ENCODE measurements around the gene TRIO. TPM values are rescaled to one million over a fixed set of nuclear protein-coding genes. Genes with fewer than 3 reads are reported as not detected.

Gene TRIO
- polyA plus RNA-seq, 1 donor, result 130 TPM

DNA sequence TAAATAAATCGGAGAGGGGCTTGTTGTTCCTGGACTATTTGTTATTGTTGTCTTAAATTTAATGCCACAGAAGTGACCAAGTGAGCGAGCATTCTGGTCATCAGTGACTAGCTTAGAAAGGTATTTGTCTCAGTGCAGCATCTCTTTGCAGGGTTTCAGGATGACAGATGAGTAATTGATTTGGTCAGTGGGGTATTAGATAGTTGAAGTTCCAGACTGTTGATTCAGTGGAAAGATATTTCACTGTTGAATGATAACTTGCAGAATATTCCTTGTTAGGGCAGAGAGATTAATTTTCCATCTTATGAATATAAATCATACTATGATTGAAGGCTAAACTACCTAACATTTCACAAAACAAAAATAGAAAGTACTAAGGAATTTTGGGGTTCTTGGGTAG, 122.4 kb downstream of the TRIO start:
- no peak for DNase-seq

DNA sequence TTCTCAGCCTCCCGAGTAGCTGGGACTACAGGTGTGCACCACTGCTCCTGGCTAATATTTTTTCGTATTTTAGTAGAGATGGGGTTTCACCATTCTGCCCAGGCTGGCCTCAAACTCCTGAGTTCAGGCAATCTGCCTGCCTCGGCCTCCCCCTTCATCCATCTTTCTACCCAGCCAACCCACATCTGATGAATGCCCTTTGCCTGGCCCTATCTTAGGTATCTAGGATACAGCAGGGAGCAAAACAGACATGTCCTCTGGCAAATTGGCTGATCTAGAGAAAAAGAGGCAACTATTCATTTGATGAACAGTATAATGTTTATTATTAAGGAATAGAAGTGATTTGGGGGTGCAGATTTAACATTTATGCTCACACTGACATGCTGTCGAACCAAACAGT, 123.0 kb downstream of the TRIO start:
- no peak for DNase-seq

DNA sequence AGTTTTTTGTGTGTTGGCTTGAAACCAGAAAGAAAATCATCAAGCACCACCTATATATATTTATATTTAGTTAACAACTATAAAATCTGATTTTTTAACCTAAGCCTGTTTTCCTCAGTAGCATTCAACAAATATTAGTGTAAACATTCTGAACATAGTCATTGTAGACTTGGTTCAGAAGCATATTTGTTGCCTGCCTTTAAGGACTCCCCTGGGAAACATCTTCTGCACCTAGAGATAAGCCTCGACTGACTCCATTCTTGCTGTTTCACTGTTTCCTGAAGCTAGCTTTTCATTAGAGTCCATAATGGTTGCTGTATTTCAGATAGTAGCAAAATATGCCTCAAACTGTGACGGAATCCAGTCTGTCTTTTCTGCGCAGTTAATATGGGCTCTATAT, 123.5 kb downstream of the TRIO start:
- DNase-seq, result no peak

DNA sequence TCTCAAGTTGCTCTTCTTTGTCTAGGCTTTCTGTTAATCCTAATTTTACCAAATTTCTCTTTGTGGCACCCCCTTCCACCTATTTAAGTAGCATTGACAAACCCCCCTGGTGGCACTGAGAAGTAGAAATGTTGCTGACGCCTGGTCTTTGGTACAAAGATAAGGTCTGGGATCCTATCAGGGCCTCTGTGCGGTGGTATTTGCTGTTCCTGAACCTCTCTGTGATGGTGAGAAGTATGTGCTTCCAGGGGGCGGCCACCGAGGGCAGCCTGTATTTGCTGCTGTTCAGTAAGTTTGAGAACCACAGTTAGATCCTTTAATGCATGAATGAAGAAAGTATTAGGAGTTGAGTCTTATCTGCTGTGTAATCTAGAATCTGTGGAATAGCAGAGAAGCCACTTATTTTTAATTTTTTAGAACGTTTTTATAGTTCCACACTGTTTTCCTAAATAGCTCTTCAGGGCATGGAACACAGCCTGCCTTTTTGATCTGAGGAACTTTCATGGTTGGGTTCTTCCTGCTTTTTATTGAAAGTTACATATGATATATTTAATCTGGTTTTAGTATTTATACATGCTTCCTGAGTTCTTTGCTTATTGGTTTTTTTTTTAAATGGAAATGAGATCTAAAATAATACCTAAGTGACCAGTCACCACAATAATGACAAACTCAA, 124.2 kb downstream of the TRIO start:
- no peak for DNase-seq

DNA sequence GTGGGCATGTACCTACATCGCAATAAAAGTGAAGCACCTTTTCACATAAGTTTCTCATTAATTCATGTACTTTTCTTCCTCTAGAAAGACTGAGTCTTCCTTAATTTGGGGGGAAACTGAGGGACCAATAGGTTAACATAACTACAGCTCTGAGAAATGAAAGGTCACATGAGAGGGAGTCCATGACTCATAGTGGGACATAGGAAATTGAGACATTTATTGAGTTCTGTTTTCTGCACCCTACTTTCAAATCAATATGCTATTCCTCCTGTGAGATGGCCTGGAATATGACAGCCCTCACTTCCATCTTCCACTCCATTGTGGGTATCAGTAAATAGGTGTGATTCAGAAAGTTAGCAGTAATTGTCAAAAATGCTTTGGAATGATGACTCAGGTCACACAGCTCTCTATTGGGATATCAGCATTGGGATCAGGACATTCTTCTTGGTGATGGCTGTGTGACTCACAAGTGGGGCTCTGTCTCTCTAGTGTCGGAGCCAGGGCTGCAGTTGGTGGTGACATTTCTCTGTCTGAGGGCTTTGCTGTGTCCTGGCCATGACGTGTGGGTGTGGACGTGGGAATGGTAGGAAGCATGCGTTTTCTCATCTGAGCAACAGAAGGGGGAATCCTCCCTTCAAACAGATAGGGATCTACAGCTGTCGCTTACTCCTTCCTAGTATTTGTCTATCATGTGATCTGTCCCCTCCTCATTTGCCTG, 125.0 kb downstream of the TRIO start:
- no peak for DNase-seq

DNA sequence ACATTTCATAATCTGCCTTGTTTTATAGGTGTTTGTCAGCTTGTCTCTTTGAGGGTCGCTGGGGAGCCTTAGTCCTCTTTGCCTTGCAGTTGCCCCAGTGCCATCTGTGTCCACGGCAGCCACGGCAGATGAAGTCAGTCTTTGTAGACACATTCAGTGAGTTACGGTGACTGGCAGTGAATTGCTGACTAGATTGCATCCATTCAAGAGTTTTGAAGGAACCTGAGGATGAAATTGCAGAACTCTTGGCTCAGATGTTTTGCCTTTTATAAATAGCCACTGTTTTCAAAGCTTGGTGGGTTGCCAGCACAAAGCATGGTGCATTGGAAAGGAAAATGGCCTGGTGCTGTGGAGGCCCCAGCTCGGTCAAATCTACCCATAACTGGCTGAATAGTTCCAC, 125.6 kb downstream of the TRIO start:
- DNase-seq, result no peak

DNA sequence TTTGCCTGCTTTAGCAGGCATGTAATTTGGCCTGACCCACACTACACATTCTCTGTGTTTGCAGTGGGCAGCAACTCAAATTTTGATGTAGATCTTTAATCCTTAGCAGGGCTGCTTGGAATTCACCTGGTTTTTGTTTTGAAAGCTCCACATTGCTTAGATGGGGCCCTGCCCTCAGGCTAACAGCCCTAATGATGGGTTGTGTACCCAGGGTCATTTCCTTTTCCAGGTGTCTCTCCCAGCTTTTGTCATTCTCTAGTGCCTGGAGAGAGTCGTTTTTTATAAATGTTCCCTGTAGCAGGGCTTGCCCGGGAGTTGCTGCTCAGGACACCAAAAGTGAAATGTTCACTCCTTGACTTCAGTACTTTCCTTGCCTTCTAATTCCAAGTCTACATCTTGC, 126.3 kb downstream of the TRIO start:
- DNase-seq, result no peak

DNA sequence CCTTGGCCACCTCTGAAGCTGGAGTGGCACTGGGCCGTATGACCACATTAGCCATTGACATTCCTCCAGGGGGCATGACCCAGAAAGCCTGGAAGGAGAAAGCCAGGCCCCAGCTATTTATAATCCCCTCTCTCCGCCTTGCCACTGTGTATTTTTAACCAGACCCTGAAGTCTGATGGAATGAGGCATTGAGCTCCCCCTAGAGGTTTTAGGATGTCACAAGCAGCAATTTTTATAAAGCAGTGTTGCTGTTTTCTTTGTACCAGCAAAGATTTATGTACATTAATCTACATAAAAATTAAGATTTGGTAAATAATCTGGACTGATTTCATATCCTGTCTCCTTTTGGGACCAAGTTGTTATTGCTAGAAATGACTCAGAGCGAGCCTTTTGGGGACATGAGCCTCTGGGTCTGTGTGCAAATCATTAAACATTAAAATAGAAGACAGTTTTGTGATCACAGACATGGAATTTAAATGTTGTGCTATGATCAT, 127.1 kb downstream of the TRIO start:
- peak; percentile 62 for DNase-seq

DNA sequence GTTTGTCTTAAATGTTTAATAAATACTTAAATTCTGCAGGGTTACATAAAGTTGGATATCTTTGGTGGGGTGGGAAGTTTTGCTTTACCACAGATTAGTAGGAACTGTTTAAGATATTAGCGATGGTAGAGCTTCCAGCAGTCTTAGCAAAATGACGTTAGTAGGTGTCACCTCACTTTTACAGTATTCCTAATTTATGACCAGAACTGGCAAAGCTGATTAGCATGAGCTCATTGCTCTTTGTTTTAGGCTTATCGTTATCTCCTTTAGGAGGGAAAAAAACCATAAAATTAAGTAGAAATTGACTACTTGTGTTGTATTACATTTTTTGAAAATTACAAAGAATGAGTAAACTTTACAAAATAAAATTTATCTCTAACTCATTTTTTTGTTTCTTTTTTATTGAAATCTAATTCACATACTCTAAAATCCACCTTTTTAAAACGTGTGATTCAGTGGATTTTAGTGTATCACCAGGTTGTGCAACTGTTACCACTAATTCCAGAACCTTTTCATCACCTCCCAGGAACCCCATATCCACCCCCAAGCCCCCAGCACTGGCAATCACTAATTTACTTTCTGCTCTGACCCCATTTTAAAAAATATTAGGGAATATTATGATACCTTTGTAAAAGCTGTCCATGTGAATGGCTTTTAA, 129.5 kb downstream of the TRIO start:
- DNase-seq, result no peak

DNA sequence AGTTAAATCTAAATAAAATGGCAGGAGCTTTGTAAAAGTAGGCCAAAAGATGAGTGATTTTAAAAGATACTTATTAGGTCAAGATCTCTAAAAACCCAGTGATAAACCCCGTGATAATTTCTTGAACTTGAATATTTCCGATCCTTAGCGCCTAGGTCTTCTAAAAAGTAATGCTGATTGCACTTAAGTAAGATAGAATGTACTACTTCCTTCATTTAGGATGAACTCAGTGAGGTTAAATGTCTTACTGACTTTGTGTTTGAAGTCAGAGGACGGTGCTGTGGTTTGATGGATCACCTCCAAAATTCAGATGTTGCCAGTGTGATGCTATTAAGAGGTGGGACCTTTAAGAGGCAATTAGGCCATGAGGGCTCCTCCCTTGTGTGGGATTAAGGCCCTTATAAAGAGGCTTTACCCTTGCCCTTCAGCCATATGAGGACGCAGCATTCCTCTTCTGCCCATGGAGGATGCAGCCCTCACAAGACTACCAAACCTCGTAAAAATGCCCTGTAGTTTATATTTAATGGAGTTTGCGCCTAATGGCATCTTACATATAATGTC, 130.1 kb downstream of the TRIO start:
- no peak for DNase-seq

DNA sequence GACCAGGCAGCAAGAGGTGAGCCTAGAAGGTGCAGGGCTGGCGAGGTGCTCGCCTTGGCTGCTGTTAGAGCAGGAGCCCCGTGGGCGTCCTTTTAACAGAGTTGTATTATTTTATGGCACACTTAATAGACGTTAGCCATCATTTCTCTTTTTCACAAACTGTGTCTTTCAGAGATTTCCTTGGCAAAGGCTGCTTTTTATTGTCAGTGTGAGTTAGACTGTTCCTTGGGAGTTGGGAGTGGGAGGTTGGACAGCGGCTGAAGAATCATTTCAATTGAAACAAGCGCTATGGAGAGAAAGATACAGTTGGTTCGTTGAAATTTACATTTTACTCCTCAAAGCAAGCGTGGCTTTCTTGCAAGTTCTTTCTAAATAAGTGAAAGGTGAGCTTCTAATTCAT, 133.2 kb downstream of the TRIO start:
- DNase-seq, result no peak

DNA sequence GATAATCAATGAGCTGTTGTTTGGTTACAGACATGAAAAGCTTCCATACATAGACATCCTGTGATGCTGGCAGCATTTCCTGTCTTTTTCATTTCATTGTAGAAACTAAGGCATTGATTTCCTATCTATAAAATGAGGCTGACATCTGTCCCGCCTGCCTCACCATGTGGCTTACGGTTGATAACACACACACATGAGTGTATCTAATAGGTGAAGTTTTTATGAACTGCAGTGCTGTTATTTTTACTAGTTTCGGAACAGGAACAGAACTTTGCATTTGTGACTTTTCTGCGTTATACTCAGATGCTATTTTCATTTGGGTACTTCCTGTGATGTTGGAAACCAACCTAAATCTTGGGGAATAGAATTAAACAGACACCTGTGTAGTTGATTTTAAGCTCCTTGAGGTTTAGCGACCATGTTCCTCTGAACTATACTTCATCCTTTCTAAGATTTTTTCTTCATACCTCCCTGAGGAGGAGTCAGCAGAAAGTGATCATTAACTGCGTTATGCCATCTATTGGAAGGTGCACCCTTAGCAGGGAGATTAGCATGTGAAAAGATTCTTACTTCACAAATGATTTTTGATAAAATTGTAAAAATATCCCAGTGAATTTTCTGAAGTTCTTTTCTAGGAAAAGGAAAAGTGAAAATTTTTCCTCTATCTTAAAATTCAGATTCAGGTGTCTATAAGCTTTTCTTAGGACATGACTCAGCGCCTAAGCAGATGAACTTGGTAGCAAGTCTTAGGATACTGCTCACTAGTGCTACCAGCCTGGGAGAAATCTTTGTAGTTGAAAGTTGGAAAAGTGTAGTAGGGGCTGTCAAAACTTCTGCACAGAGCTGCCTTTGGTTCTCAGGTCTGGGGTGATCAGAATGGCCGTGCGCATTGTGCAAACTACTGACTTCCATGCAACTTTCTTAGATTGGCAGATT, 134.5 kb downstream of the TRIO start:
- DNase-seq, result no peak

DNA sequence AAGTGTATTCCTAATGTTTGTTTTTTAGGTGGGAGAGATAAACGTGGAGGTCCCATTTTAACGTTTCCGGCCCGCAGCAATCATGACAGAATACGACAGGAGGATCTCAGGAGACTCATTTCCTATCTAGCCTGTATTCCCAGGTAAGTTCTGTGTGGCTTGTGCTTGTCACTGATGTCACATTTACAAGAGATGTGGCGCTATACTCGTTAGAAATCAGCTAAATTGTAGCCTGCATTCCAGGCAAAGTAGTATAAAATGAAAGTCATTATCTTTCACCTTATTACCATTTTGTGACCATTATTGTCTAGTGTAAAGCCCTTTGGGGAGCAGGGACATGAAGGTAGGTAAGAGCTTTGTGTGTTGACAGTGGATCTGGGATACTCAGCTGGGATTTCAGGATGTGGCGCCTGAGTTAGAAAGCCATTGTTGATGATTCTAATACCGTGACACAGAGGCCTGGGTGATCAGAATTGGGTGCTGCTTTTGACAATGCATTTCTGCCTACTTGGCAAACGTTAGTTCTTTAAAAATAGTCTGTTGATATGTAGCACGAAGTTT, 137.2 kb downstream of the TRIO start:
- no peak for DNase-seq

DNA sequence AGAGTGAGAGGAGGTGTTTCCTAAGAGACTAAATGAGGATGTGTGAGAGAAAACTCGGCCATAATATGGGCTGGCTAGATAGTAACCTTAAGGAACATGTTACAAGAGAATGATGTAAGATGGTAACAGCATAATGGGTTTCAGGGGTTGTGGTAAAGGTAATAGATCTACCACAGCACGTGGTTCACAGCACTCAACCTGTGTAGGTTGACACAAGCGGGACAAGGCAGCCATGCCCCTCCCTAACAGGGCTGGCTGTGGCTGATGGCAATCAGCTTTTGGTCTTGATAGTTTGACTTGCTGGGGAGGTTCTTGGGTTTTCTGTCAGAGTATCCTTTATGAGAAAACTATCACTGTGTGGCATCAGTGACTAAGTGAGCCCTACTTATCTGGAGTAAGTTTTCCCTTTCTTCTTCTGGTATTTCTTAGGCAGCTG, 138.6 kb downstream of the TRIO start:
- DNase-seq, result no peak

DNA sequence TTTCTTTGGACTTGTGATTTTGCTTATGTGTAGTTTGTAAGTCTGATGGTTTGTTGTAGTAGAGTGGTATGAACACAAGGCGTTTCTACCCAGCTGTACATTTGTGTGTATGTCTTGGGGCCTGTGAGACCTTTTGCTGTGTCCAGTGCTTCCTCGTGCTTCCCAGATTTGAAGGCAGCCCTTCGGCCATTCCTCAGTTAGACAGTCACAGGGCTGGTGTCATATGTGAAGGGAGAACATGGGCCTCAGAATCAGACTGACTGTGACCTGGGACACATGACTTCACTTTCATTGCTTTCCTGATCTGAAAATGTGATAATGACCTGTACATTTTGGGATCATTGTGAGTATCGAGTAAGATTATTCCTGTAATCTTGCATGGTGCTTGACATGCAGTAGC, 140.0 kb downstream of the TRIO start:
- no peak for DNase-seq

DNA sequence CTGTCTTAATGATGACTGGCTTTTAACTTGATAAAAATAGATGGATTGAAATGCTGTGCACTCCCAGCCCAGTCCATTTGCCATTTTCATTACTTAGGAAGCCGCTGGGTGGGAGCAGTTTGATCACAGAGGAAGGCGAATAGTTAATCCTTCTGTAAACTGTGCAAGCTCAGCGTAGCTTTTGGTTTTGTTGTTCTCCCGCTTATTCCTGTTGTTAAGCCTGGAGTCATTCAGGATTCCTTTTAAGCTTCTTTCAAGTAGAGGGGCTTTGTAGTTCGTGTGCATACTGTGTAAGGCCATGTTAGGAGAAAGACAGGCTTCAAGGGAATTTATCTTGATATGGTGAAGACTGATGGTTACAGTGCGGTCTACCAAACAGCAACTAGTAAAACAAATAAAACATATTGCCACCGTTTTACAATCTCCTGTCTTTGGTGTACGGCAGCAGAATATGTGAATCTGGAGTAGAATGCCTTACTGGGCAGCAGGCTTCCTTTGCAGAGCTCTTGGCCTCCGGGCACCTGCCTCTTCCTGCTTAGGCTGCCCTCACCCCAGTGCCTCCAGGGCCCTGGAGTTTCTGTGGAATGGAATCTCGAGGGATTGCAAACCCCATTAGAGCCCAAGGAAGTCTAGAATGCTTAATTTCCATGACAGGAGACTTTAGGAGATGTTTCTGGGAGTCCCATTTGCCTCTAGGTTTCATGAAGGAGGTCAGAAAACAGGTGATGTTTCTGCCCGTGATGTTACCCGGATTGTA, 141.4 kb downstream of the TRIO start:
- DNase-seq, result no peak

DNA sequence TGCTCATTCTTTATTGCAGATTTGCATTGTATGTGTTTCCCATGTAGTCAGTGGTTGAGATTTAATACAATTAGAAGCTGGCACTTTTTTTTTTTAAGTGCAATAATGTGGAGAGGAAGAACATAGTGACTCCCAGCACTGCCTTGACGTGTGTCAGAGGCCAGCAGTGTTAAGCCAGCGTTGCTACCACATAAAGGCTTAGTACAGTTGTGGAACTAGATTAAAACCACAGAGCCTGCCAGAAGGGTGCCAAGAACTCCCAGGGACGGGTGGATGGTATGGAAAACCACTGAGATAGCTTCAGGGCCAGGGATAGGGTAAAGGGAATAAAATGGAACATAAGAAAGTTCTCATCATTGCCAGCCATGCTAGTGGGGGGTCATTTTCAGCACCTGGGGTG, 142.9 kb downstream of the TRIO start:
- no peak for DNase-seq

DNA sequence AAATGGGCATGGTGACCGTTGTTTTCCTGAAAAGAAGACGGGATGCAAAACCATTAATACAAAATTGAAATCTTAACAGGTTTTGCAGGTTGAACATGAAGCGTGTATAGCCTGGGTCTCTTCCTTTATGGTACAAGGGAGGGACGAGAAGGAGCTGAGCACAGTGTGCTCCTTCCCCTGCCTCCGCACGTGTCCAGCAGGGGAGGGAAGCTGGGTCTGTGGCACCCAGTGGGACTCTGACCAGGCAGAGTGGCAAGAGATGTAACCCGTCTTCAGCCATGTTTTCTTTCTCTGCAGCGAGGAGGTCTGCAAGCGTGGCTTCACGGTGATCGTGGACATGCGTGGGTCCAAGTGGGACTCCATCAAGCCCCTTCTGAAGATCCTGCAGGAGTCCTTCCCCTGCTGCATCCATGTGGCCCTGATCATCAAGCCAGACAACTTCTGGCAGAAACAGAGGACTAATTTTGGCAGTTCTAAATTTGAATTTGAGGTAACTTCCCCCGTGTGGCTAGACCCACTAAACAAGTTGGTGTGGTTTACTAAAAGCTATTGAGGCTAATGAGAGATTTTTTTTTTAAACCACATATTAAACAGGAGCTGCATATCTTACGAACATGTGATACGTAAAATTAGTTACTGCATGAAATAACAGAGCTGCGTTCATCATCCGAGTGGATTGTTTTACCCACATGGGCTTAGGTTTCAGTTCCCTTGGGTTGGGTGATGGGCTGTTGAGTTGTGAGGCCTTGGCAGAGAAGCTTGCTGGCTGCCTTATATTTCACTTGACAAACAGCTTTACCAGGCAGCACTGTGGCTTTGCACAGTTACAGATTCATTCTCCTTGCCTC, 143.7 kb downstream of the TRIO start:
- no peak for DNase-seq

DNA sequence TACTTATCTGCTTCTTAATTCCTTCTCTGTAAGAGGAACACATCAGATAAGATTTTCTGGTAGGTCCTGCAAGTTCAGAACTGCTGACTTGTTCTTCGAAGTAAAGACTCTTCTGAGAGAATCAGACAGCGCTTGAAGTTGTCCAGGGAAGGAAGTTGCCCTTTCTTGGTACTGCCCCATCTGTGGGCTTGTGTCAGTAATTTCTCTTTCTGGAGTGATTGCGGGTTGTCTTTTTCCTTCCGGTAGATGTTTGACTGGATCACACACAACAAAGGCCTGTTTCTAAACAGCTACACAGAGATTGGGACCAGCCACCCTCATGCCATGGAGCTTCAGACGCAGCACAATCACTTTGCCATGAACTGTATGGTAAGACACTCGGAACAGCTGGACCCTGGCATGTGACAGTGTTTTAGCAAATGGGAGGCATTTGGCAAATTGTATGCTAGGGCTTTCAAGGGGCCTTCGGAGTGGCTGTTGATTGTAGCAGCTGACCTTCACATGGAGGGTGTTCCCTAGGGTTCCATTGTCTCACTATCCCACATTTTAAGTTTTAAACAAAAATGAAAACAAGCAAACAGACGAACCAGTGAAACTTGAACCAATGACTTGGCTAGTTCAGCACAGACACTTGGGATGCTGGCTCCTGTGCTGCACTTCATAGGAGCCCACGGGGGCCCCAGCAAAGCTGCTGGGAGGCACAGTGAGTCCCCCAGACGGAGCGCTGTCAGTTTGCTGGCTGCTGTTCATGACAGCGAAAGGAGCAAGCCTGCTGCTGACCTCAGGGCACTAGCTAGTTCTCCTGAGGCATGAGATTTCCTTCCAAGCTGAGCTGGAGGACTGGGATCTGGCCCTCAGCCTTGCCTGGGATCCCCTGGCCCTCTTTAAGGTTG, 149.9 kb downstream of the TRIO start:
- no peak for DNase-seq

All from left kidney (tissue), 2 donors.